Measurements from ENCODE around the gene PTAFR. TPM values are rescaled to one million over a fixed set of nuclear protein-coding genes. Genes with fewer than 3 reads are reported as not detected.

PTAFR gene
- total and polyA plus RNA-seq, 2 of the 4 experiments (the other 2 are of a cell fraction), result 0.17 to 0.18 TPM

GRCh38 chr1:28115267-28115666 is 61.2 kb downstream of the PTAFR start:
- no TSS peak for BruUV-seq (replicated peaks)

More at GRCh38 chr1:28115267-28115666, 61.2 kb downstream of the PTAFR start:
- peak overlapping the region; percentile 45; the same call in 1 of the 2 replicates for H3K14ac ChIP-seq (replicated peaks; ENCODE audit: low read depth, low read length)
- no peaks in the 10 kb centered on the region for H3K9me3 ChIP-seq (ENCODE audit: control insufficient read depth, insufficient read depth, low read length)
- H4K91ac ChIP-seq (ENCODE audit: insufficient read depth, low read depth, low read length), result no peak overlapping the region
- H3K27me3 ChIP-seq (ENCODE audit: control insufficient read depth, insufficient read depth, low read length), result no peaks in the 10 kb centered on the region
- no peak overlapping the region for H3K27ac ChIP-seq (ENCODE audit: insufficient read depth, low read length)
- H3K9ac ChIP-seq (ENCODE audit: low read depth, low read length), result no peak overlapping the region
- no peak for TF ChIP-seq POLR2A (IDR thresholded peaks at IDR 0.05; ENCODE audit: low read depth, low read length)
- TF ChIP-seq SMC3 (IDR thresholded peaks at IDR 0.05; ENCODE audit: low read depth, low read length), result no peak
- no peak for TF ChIP-seq RAD21 (IDR thresholded peaks at IDR 0.05; ENCODE audit: low read length)
- TF ChIP-seq RFX5 (IDR thresholded peaks at IDR 0.05; ENCODE audit: low read depth, low read length), result no peak
- TF ChIP-seq CEBPB (IDR thresholded peaks at IDR 0.05; ENCODE audit: low read depth, low read length), result peak; percentile 86
- no peak for TF ChIP-seq MAFK (IDR thresholded peaks at IDR 0.05; ENCODE audit: low read depth, low read length)
- peak overlapping the region; percentile 39; the same call in 1 of the 2 replicates for H2BK20ac ChIP-seq (ENCODE audit: low read depth, low read length)
- no peak overlapping the region for H3K23ac ChIP-seq (ENCODE audit: low read depth, low read length)
- intact Hi-C loops (cut with micrococcal nuclease) (no loop called here), dilution Hi-C loops (cut with HindIII; ENCODE audit: low sequenced_read_pairs, unreplicated experiment) (no loop called here), in situ Hi-C loops (cut with MboI; ENCODE audit: low sequenced_read_pairs) (no loop called here)
- no peaks in the 10 kb centered on the region for H3K79me1 ChIP-seq (ENCODE audit: low read depth in 1 of 2, low read length in 2 of 2)
- peak overlapping the region; percentile 41 for H2AFZ ChIP-seq (replicated peaks; ENCODE audit: low read length, poor library complexity)
- H4K5ac ChIP-seq (ENCODE audit: low read depth, low read length), result no peak overlapping the region
- no peak overlapping the region for H3K4me3 ChIP-seq (ENCODE audit: insufficient read depth, low read depth, low read length)
- peaks cover 5% of the 10 kb centered on the region; the same call in 1 of the 2 replicates for H3K4me1 ChIP-seq (ENCODE audit: control insufficient read depth, insufficient read depth, low read length)
- WGBS, 2 experiments (ENCODE audit: extremely low coverage in 2 of 2, insufficient read length in 1 of 2), result no CpG with 5 or more reads among the region's 4 CpGs
- DNase-seq, result peak; percentile 68
- peaks cover 6% of the 10 kb centered on the region for H3K9me1 ChIP-seq (ENCODE audit: insufficient read depth, low read length)
- no peak for ATAC-seq (ENCODE audit: low read depth)
- no peaks in the 10 kb centered on the region for H3K36me3 ChIP-seq (ENCODE audit: control insufficient read depth, insufficient read depth, low read length)
- POLR2A ChIA-PET (ENCODE audit: unreplicated experiment), result interaction anchor here (0.6 kb wide), 1 partner anchor 631 kb away, joined by 6 read pairs; no protein-coding TSS in a partner anchor
- H4K20me1 ChIP-seq (ENCODE audit: insufficient read depth, low read length), result no peaks in the 10 kb centered on the region
- H2BK5ac ChIP-seq (ENCODE audit: low read depth, low read length, poor library complexity, severe bottlenecking), result no peak overlapping the region
- CTCF ChIA-PET, result no interaction called here
- no peak overlapping the region for H2AK9ac ChIP-seq (replicated peaks; ENCODE audit: low read depth, low read length, poor library complexity)
- H3K4me2 ChIP-seq (ENCODE audit: low read depth, low read length), result no peak overlapping the region
- peak overlapping the region in 1 of 2 experiments; percentile 82; a peak in 3 of 4 replicates for H4K8ac ChIP-seq (ENCODE audit: low read depth in 2 of 2, low read length in 2 of 2)
- H3K18ac ChIP-seq (ENCODE audit: low read depth, low read length), result no peak overlapping the region
- H3K4ac ChIP-seq (ENCODE audit: low read depth, low read length), result no peak overlapping the region
- no peak overlapping the region; the same call in 1 of the 2 replicates for H2AK5ac ChIP-seq (ENCODE audit: low read depth, low read length)
- peak overlapping the region; percentile 41; the same call in 1 of the 2 replicates for H2BK120ac ChIP-seq (ENCODE audit: low read depth, low read length)
- H3K56ac ChIP-seq (ENCODE audit: extremely low read depth, insufficient read depth, low read length), result no peak overlapping the region
- H2BK15ac ChIP-seq (ENCODE audit: low read depth, low read length), result no peak overlapping the region
